Right atrium auricular region (tissue), 2 donors: ENCODE results near the gene DENND2D. TPM values are rescaled to one million over a fixed set of nuclear protein-coding genes. Genes with fewer than 3 reads are reported as not detected.

Source experiments
- DNase-seq: peaks from one replicate; pipeline ENCODE4 v3.0.0-alpha.2; 2019; ENCODE audit warnings: low spot score
- H3K27ac ChIP-seq, 2 donors: fragments of 200-600 bp; sonication (generic); 1 replicate in 1 of 2; 2 replicates in 1 of 2; pipeline ENCODE4 v1.5.1; 2016 to 2019
- H3K27me3 ChIP-seq, 2 donors: fragments of 200-600 bp; sonication (generic); one replicate each; pipeline versions ENCODE4 v1.5.1 to v1.6.0; 2017 to 2019
- H3K36me3 ChIP-seq: fragments of 200-600 bp; sonication (generic); one replicate; pipeline ENCODE4 v1.5.1; 2016
- H3K4me1 ChIP-seq, 2 donors: fragments of 200-600 bp; sonication (generic); one replicate each; pipeline versions ENCODE4 v1.5.1 to v1.6.0; 2017 to 2019
- H3K4me3 ChIP-seq, 2 donors: fragments of 200-600 bp; sonication (generic); 1 replicate in 1 of 2; 2 replicates in 1 of 2; pipeline ENCODE4 v1.5.1; 2017 to 2019; ENCODE audit warnings: mild to moderate bottlenecking in 1 of 2, moderate library complexity in 1 of 2
- H3K9me3 ChIP-seq, 2 donors: fragments of 200-600 bp; sonication (generic); one replicate each; pipeline ENCODE4 v1.5.1; 2019
- CTCF ChIP-seq, 2 donors: fragments of 200-600 bp; sonication (generic); IDR thresholded peaks; one replicate each; pipeline ENCODE4 v1.5.1; 2019; ENCODE audit warnings: antibody characterized with exemption in 2 of 2
- total RNA-seq, 2 donors: library from RNA; depleted of rRNA; stranded (reverse); fragments of >200 nt; gene quantifications; one replicate each; pipeline ENCODE4 v1.1.0, GENCODE V29; 2016

The DENND2D gene
- total RNA-seq, 2 donors from 2014 or later = 1.7 to 5.7 TPM

- no peak for DNase-seq
- no peak overlapping the region for H3K4me3 ChIP-seq
- no peaks in the 10 kb centered on the region for H3K9me3 ChIP-seq
- peaks cover 55% of the 10 kb centered on the region for H3K36me3 ChIP-seq
- no peaks in the 10 kb centered on the region for H3K27me3 ChIP-seq
- H3K27ac ChIP-seq = no peak overlapping the region
- TF ChIP-seq CTCF (IDR thresholded peaks at IDR 0.05) = no peak
- no peaks in the 10 kb centered on the region for H3K4me1 ChIP-seq
Observed at GRCh38 chr1:111183308-111184069, 17.0 kb downstream of the DENND2D start.

- no peak for TF ChIP-seq CTCF (IDR thresholded peaks at IDR 0.05)
- Histone ChIP-seq H3K27me3 (no peaks in the 10 kb centered on the region), H3K36me3 (peaks cover 43% of the 10 kb centered on the region), H3K4me3 (no peak overlapping the region), H3K27ac (no peak overlapping the region), H3K9me3 (no peaks in the 10 kb centered on the region), H3K4me1 (no peaks in the 10 kb centered on the region)
- no peak for DNase-seq
Observed at GRCh38 chr1:111182052-111182451, 18.4 kb downstream of the DENND2D start.

GRCh38 chr1:111179968-111180533 lies 20.4 kb downstream of the DENND2D start:
- no peaks in the 10 kb centered on the region for H3K27me3 ChIP-seq
- TF ChIP-seq CTCF (IDR thresholded peaks at IDR 0.05) = no peak
- no peak for DNase-seq
- H3K4me1 ChIP-seq = no peaks in the 10 kb centered on the region
- H3K4me3 ChIP-seq = no peak overlapping the region
- no peak overlapping the region for H3K27ac ChIP-seq
- H3K9me3 ChIP-seq = no peaks in the 10 kb centered on the region
- H3K36me3 ChIP-seq = peaks cover 46% of the 10 kb centered on the region

GRCh38 chr1:111176678-111177077 lies 23.8 kb downstream of the DENND2D start:
- Histone ChIP-seq H3K4me1 (no peaks in the 10 kb centered on the region), H3K4me3 (no peak overlapping the region), H3K9me3 (no peaks in the 10 kb centered on the region), H3K27me3 (no peaks in the 10 kb centered on the region), H3K36me3 (peaks cover 33% of the 10 kb centered on the region), H3K27ac (no peak overlapping the region)
- DNase-seq = no peak
- no peak for TF ChIP-seq CTCF (IDR thresholded peaks at IDR 0.05)

DNA sequence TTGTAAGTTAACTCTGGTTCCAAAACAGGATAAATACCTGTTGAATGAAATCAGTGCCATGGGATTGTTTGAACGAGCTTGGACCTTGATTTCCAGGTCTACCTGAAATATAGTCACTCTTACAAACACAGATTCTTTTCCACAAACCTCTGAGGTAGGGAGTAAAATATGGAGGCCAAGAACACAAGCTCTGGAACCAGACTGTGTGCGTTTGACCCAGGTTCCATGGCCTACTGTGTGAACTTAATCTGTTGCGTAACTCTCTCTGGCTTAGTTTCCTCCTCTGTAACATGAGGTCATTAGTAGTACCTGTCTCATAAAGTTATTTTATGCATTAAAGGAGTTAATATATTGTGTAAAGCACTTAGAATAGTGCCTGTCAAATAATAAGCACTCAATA lies 25.1 kb downstream of the DENND2D start:
- Histone ChIP-seq H3K9me3 (no peaks in the 10 kb centered on the region), H3K4me1 (no peaks in the 10 kb centered on the region), H3K4me3 (no peak overlapping the region), H3K36me3 (peaks cover 33% of the 10 kb centered on the region), H3K27ac (no peak overlapping the region), H3K27me3 (no peaks in the 10 kb centered on the region)
- TF ChIP-seq CTCF (IDR thresholded peaks at IDR 0.05) = no peak
- DNase-seq = no peak
